Effector CD4-positive, alpha-beta T cell (primary cell): Measurements from ENCODE around the gene REEP1.

Source experiments
- DNase-seq: peaks from one replicate; pipeline ENCODE4 v3.0.0-alpha.2; 2020

Gene REEP1

DNA sequence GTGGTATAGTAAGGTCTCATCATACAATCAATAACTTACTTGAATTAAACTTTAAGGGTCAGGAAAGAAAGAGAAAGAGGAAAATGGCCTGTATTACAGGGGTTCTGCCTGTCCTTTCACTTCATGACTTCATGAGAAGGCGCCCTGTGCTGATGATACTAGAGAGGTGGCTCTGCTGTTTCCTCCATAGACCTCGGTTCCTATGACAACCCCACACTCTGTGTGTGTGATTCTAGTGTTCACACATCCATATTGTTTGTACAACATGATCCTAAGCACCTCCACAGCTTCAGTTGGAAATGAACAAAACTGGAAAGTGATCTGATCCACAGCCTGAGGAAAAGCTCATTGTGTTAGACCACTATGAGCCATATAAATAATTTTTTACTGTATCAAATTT, 7.0 kb upstream of the REEP1 start:
- no peak for DNase-seq

GRCh38 chr2:86342488-86342887, 5.1 kb upstream of the REEP1 start:
- DNase-seq: no peak

DNA sequence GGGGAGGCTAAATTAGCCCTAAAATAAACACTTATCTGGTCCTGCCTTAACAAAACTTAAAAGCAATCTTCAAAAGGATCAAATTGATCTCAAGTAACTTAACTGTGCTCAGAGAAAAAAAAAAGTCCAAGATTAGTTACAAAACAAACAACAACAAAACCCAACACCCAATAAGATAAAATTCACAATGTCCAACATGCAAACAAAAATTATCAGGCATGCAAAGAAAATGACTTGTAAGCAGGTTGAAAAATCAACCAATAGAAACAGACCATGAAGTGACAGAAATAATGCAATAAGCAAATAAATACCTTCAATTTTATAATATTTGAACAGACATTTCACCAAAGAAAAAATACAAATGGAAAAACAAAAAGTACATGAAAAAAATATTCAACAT, 4.0 kb upstream of the REEP1 start:
- no peak for DNase-seq

- no peak for DNase-seq
Measured at GRCh38 chr2:86338778-86339295, 1.4 kb upstream of the REEP1 start.

GRCh38 chr2:86336675-86337243, 667 bp downstream of the REEP1 start:
- no peak for DNase-seq

DNA sequence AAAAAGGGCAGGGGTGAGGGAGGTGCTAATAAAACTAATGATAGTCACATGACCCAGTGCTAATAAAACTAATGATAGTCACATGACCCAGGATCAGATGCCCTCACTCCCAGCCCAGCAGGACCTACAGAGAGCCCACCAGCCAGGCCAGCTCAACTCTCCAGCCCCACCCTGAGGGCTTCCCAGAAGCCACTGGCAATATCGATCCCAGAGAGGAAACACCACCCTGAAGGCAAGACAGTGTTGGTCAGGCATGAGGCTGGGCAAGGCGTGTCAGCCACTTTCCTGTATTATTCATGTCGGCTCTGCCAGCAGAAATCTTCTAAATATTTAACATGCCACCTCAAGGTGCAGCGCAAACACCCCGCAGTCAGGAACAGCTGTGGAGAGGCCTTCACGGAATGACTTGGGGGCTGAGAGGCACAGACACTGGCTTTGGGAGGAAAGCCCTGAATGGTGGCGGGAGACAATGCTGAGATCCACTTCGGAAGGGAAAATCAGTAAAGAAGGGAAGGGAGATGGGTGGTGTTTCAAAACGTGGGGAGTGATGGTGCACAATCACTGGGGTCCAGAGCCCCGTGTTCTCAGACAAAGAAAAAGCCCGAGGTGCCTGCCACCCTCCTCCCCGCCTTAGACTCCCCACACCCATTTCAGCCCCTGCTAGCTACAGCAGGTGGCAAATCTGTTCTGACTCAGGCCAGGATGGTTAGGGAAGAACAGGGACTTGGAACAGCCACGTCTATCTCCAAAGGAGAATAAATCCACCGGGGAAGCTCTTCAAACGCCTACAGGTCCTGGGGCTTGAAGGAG, 1.4 kb downstream of the REEP1 start:
- no peak for DNase-seq

DNA sequence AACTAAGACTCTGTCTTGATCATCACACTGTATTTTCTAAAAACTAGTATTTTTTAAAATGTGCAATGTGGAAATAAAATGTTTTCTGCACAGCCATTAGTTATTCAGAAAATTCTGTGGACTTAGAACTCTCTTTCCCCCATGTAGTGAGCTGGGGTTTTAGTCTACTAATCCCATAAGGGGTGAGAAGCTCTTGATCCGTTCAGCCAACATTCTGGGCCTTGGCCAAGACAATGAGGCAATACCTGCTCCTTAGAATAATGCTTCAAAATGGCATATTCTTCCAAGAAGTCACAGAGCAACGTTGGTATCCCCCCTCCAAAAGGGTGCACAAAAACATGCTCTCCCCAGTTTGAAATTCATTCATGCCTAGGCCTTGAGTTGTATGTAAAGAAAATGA, 4.0 kb downstream of the REEP1 start:
- DNase-seq: no peak

DNA sequence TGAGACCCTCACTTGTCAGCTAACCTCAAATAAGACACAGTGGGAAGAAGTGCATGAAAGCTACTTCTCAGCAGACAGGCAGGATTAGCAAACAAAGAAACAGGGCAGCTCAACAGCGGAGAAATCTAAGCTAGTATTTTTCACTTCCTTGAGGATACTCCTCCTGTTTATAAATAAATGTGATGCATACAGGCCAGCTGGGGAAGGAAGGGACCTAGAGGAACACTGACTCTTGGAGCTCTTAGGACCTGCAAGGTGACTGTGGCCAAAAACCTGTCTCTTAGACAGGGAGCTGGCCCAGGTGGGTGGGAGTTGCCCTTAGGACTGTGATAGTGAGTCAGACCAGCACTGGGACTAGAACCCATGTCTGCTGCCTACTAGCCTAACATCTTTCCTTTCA, 4.8 kb downstream of the REEP1 start:
- no peak for DNase-seq

DNA sequence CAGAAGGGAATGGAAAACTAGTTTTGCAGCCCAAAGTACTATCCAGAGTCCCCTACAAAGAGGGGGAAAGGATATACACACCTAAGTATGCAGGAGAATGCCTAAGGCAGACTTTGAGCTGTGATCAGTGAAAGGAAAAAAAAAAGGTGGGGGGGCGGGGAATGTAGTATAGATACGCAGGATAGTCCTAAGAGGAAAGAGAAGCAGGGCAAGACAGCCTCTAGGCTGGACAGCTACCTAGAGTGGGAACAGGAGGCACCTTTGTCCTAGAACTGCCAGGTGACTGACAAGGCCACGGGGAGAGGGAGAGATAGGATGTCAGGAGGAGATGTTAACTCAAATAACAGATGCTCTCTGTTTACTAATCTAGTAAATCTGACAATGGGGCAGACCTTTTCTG, 6.0 kb downstream of the REEP1 start:
- DNase-seq: no peak

DNA sequence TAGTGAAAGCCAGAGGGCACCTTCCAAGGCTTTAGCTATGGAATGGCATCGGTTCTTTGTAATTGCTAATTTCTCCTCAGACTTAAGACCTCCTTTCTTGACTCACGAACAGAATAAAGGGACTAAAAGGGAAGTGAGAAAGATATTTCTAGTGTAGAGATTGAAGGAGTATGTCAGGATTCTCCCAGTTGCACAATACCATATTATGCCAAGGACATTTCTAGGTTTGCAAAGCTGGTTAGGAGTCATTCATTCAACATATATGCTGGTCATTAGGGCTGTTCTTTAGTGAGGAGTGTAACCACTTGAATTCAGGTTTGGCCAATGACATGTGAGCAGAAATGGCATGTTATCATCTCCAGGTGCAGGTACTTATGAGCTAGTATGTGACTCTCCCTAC, 7.4 kb downstream of the REEP1 start:
- DNase-seq: no peak

GRCh38 chr2:86323273-86324021, 14.0 kb downstream of the REEP1 start:
- no peak for DNase-seq

- DNase-seq: no peak
Measured at GRCh38 chr2:86319700-86320580, 17.5 kb downstream of the REEP1 start.

DNA sequence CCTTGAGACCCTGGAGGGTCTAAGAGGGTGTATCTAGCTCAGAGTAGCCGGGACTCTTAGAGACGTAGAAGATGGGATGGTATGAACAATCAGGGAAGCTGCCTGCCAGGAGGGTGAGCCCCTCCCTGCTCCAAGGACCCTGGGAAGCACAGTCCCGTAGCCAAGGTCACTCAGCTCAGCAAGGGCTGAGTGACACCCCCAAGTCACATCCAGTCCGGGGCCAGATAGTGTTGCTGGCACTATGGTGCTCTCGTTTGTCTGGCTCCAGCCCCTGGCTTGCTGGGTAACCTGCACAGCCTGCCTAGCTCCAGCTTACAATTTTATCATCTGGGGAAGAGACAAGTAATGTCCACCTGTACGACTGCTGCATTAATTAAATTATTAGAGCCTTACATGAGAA, 22.3 kb downstream of the REEP1 start:
- no peak for DNase-seq

- no peak for DNase-seq
Measured at GRCh38 chr2:86314125-86314524, 23.3 kb downstream of the REEP1 start.

DNA sequence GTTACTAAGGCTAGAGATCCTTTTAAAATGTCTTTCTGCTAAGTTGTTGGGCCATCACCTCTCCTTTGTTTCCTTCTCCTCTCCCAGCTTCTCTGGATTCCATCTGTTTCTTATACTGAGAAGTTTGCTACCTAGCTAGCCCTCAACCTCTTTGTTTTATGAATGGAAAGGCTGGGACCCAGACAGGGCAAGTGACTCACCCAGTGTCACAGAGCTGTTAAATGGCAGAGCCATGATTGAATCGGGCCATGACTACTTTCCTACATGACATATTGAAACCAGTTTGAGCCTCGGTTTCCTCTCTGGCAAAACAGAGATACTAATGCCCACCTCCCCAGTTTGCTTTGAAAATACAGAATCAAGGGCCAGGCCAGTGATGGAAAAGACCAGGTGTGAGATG, 24.1 kb downstream of the REEP1 start:
- no peak for DNase-seq

- DNase-seq: no peak
Measured at GRCh38 chr2:86311879-86312278, 25.5 kb downstream of the REEP1 start.

- no peak for DNase-seq
Measured at GRCh38 chr2:86309966-86310365, 27.5 kb downstream of the REEP1 start.

DNA sequence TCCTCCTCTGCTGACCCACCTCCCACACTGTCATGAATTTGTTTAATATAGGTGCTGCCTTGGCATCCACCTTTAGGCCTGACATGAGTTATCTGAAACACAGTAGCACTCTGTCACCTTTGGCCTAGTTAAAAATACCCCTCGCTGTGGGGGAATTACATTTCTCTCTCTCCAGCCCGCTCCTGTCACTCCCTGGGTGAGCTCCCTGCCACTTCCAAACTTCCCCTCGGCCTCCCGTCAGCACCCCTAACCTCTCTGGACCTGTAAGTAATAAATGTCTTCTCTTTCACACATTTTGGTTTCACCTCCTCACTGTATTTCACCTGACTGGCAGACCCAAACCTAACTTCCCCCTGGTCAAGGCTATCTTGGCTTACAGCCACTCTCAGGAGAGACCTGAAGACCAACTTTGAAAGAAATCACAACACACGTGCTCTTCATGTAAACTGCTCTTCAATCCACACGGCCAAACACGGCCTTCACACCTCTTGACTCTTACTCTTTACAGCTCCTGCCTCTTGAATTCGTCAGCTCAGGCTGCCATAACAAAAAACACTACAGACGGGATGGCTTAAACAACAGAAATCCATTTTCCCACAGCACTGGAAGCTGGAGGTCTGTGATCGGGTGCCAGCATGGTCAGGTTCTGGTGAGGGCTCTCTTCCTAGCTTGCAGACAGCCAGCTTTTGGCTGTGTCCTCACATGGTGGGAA, 28.3 kb downstream of the REEP1 start:
- DNase-seq: no peak

- no peak for DNase-seq
Measured at GRCh38 chr2:86308356-86308755, 29.1 kb downstream of the REEP1 start.

DNA sequence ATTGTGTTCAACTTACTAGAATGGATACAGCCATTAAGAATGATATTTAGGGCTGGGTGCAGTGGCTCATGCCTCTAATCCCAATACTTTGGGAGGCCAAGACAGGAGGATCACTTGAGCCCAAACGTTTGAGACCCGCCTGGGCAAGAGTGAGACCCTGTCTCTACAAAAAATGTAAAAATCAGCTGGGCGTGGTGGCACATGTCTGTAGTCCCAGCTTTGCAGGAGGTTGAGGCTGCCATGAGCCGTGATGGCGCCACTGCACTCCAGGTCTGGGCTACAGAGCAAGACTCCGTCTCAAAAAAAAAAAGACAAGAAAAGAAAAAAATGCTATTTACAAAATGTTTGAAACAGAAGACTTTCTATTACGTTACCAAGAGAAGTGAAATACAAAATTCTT, 30.0 kb downstream of the REEP1 start:
- no peak for DNase-seq

- no peak for DNase-seq
Measured at GRCh38 chr2:86305915-86306254, 31.5 kb downstream of the REEP1 start.

DNA sequence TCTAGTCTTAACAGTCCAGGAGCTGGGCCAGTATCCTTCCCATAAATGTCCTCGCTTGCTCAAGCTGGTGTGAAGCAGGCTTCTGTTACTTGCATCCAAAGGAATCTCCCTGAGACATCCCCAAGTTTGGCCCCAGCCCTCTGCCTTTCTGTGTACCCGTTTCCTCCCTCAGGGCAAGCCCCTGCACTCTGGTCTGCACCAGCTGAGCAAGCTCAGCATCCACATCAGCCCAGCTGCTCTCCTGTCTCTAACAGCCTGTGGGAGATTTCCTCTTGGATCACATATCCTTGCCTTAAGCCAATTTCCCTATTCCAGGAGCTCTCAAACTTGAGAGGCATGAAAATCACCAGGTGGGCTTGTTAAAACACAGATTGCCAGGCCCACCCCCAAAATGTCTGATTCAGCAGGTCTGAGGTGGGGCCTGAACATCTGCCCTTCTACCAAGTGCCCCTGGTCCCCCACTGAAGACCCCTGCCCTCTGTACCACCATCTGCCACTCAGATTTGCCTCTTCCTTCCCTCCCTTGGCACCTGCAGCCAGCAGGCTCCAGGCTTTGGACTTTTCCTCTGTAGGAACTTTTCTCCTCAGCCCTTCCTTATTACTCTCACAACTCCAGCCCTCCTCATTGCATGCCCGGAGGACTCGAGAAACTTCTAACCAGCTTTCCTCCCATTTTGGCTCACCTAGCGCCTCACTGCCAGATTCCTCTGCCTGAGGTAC, 32.1 kb downstream of the REEP1 start:
- no peak for DNase-seq
